Measurements from ENCODE around the gene HMOX1. TPM values are rescaled to one million over a fixed set of nuclear protein-coding genes. Genes with fewer than 3 reads are reported as not detected.
"Not testable (repeated sequence)": the region's sequence is repeated elsewhere in the genome, so short reads cannot be mapped to it uniquely, and the experiment has no call there.

The HMOX1 gene
- total and polyA plus RNA-seq, 11 donors, result 2.4 to 126 (median 4.8) TPM

- TF ChIP-seq CTCF (IDR thresholded peaks at IDR 0.05), result no peak
- no peak for TF ChIP-seq POLR2A (IDR thresholded peaks at IDR 0.05)
These were observed 53.3 kb downstream of the HMOX1 start for GRCh38 chr22:35434061-35434710.

GRCh38 chr22:35435201-35435740 is 54.4 kb downstream of the HMOX1 start:
- peaks cover 0 to 13% (median 7%) of the 10 kb centered on the region in 12 donors for H3K4me1 ChIP-seq
- TF ChIP-seq POLR2A (IDR thresholded peaks at IDR 0.05) (no peak), CTCF (IDR thresholded peaks at IDR 0.05) (no peak)
- intact Hi-C loops (cut with DNase I), result loop anchor here in 6 of 10 donors (10.0 kb wide), 3 partner anchors 490 to 690 kb away; no protein-coding TSS in a partner anchor
- DNase-seq, result peak in 1 of 5 donors; percentile 25
- H3K27ac ChIP-seq, result no peak overlapping the region
- H3K9me3 ChIP-seq, result peaks cover 0 to 17% (median 11%) of the 10 kb centered on the region in 12 donors
- no peak overlapping the region for H3K4me3 ChIP-seq
- H3K27me3 ChIP-seq, result no peaks in the 10 kb centered on the region
- ATAC-seq, result no peak
- H3K36me3 ChIP-seq, result peaks cover 0 to 9% (median 0%) of the 10 kb centered on the region in 9 donors
- WGBS, 4 donors, result 62 to 84% (median 80%) methylated on average over 3 to 8 of the region's 8 CpGs

More at GRCh38 chr22:35434061-35434710, 53.3 kb downstream of the HMOX1 start:
- Histone ChIP-seq H3K4me1 (peaks cover 0 to 13% (median 7%) of the 10 kb centered on the region in 12 donors), H3K4me3 (no peak overlapping the region), H3K27me3 (no peaks in the 10 kb centered on the region), H3K36me3 (peaks cover 0 to 9% (median 0%) of the 10 kb centered on the region in 9 donors), H3K27ac (no peak overlapping the region), H3K9me3 (peaks cover 0 to 17% (median 11%) of the 10 kb centered on the region in 12 donors)
- 89 to 97% (median 96%) methylated on average over 5 of the region's 5 CpGs for WGBS, 4 donors
- ATAC-seq (no peak), DNase-seq (no peak)
- intact Hi-C loops (cut with DNase I), result loop anchor here in 7 of 10 donors (5.0 to 10.0 kb wide), 6 partner anchors 82 to 691 kb away; no protein-coding TSS in a partner anchor

- Histone ChIP-seq H3K9me3 (peaks cover 0 to 17% (median 11%) of the 10 kb centered on the region in 12 donors), H3K4me3 (no peak overlapping the region), H3K4me1 (peaks cover 0 to 4% (median under 1%) of the 10 kb centered on the region in 12 donors), H3K36me3 (peaks cover 0 to 9% (median 0%) of the 10 kb centered on the region in 9 donors), H3K27ac (no peak overlapping the region), H3K27me3 (no peaks in the 10 kb centered on the region)
- no peak for DNase-seq
- intact Hi-C loops (cut with DNase I), result loop anchor here in 6 of 10 donors (10.0 kb wide), 3 partner anchors 488 to 688 kb away; no protein-coding TSS in a partner anchor
- WGBS, 4 donors, result 76 to 86% (median 78%) methylated on average over 5 of the region's 5 CpGs
- no peak for ATAC-seq
- TF ChIP-seq POLR2A (IDR thresholded peaks at IDR 0.05), result no peak
- TF ChIP-seq CTCF (IDR thresholded peaks at IDR 0.05), result no peak
These were observed 55.5 kb downstream of the HMOX1 start for GRCh38 chr22:35436421-35436820.

GRCh38 chr22:35437049-35437448 is 56.2 kb downstream of the HMOX1 start:
- ATAC-seq (no peak), DNase-seq (no peak)
- H3K4me1 ChIP-seq, result no peaks in the 10 kb centered on the region
- H3K36me3 ChIP-seq, result peaks cover 0 to 9% (median 0%) of the 10 kb centered on the region in 9 donors
- intact Hi-C loops (cut with DNase I), result loop anchor here in 6 of 10 donors (10.0 kb wide), 3 partner anchors 488 to 688 kb away; no protein-coding TSS in a partner anchor
- no peak overlapping the region for H3K4me3 ChIP-seq
- H3K9me3 ChIP-seq, result peaks cover 0 to 17% (median 11%) of the 10 kb centered on the region in 12 donors
- H3K27ac ChIP-seq, result no peak overlapping the region
- WGBS, 4 donors, result 85 to 100% (median 93%) methylated on average over 2 of the region's 2 CpGs
- no peak for TF ChIP-seq CTCF (IDR thresholded peaks at IDR 0.05)
- TF ChIP-seq POLR2A (IDR thresholded peaks at IDR 0.05), result no peak
- no peaks in the 10 kb centered on the region for H3K27me3 ChIP-seq

GRCh38 chr22:35438673-35439364 is 57.9 kb downstream of the HMOX1 start:
- intact Hi-C loops (cut with DNase I), result loop anchor here in 6 of 10 donors (10.0 kb wide), 3 partner anchors 486 to 686 kb away; no protein-coding TSS in a partner anchor
- not testable (repeated sequence) for ATAC-seq, H3K27ac ChIP-seq, H3K9me3 ChIP-seq, H3K36me3 ChIP-seq, H3K4me3 ChIP-seq, H3K4me1 ChIP-seq, DNase-seq, H3K27me3 ChIP-seq
- 62 to 93% (median 64%) methylated on average over 3 of the region's 3 CpGs for WGBS, 4 donors

All from heart left ventricle (tissue), 16 donors.